ENCODE measurements around the gene DPEP2.
"Not testable (repeated sequence)": the region's sequence is repeated elsewhere in the genome, so short reads cannot be mapped to it uniquely, and the experiment has no call there.

DPEP2 gene

DNA sequence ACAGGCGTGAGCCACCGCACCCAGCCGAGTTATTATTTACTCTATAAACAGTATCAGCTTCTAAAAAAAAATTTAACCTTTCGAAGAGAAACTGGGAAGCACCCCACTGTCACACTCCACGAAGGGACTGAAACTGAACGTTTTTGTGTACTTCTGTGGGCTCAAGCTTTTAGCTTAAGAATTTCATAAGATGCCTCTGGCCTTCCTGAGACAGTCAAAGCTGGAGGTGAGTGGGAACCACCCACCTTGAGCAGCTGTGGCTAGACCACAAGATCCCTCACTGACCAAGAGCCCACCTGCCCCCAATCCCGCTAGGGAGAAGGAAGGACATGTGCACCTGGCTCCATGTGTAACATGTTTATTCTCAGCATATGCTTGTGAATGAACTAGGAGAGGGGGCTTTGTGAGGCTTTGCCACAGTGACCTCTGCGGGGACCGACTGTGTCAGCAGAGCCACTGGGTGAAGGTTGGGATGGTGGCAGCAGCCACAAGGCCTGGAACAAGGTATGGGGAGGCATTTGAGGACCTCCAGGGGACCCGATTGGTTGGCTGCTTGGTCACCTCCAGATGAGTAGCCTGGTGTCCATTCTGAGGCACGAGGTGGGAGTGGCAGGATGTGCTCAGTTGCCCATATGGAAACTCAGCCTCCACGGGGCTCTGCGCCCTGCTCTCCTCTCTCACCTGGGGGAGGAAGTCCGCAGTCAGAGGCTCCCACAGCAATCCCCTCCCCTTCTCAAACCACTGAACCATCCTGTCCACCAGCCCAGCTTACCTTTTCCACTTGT lies 23.8 kb downstream of the DPEP2 start:
- no peak for DNase-seq

DNA sequence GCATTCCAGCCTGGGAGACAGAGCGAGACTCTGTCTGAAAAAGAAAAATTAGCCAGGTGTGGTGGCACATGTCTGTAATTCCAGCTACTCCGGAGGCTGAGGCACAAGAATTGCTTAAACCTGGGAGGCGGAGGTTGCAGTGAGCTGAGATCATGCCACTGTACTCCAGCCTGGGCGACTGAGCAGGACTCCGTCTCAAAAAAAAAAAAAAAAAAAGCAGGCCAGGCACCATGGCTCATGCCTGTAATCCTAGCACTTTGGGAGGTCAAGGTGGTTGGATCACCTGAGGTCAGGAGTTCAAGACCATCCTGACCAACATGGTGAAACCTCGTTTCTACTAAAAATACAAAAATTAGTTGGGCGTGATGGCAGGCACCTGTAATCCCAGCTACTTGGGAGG lies 27.0 kb downstream of the DPEP2 start:
- not testable (repeated sequence) for DNase-seq

DNA sequence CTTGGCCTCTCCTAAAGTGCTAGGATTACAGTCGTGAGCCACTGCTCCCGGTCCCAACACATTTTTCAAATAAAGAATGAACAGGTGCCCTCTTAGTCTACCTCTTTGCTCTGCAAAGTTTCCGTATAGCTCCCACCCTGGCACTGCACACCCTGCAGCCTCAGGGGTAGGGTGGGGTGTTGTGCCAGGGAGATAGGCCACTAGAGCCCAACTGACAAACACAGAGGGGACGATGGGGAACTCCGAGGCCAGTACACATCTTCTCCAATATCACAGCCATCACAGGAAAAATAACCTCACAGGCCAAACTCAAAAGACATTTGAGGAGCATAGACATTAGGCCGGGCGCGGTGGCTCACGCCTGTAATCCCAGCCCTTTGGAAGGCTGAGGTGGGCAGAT lies 28.2 kb downstream of the DPEP2 start:
- DNase-seq = no peak

DNA sequence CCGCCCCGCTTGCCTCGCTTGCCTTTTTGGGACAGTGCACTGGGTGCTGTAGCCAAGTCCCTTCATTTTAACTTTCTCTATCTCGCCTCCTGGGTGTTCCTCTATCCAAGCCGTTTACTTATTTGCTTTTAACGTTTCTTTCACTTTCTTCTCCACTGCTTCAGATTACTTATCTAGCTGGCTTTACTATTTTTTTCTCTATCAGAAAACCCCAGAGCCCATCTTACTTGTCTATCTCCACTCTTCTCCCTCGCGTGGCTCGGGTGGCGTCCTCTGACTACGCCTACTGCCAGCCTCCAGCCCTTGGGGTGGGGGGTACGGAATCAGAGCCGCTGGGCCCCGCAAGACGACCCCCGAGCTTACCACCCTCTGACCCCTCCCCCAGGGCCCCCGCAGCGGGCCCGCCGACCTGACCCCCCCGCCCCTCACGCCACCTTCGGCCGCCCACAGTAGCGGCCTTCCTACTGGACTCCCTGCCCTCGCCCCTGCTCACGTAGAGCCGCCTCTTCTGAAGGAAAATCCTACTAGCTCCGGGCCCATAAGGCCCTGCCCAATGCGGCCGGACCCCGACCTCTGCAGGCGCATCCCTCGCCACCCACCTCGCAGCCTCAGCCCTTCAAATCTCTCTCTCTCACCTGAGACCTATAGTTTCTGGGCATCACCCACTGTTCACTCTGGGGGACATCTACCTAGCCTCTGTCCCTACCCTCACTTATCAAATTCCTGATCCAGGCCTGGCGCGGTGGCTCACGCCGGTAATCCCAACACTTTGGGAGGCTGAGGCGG lies 29.8 kb downstream of the DPEP2 start:
- no peak for DNase-seq

DNA sequence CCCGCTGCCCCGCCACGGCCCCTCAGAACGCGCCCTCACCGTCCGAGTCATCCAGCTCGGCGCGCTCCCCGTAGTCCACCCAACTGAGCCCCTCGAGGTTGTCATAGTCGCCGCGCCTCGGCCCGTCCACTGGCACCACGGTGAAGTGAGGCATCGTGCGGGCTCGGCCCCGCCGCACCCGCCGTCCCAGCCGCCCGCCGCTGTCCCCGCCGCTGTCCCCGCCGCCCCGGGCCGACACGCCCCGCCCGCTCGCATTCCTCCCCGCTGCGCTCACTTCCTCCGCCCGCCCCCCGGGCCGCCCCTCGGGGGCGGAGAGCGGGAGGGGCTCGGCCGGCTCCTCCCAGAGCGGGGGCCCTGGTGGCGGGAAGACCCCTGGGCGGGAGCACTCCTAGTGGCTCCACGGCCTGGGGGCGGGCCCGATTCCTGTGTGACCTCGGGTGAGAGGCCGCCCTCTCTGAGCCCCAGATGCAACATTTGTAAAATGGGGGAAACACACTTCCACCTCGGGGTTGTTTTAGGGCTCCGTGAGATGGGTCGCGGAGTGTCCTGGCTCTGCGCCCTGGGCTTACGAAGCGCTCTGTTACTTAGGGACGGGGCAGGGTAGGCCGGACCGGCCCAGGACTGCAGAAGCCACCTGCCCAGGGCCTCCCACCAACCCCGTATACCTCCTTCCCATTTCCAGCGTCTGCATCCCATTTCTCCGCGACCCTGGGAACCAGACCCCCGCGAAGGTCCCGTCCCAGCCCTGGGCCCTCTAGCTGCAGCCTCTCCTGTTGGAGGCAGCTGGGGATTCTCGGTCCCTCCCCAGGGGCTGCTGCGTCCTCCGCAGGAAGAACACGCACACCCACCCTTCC lies 30.7 kb downstream of the DPEP2 start, which contains the start of gene SLC12A4:
Gene SLC12A4, minus strand, starts transcription at position 238 of the 854 bp plus-strand sequence. Its CDS starts 84 bp downstream, at position 154.
- DNase-seq = peak; percentile 77 to 86 (median 80)

DNA sequence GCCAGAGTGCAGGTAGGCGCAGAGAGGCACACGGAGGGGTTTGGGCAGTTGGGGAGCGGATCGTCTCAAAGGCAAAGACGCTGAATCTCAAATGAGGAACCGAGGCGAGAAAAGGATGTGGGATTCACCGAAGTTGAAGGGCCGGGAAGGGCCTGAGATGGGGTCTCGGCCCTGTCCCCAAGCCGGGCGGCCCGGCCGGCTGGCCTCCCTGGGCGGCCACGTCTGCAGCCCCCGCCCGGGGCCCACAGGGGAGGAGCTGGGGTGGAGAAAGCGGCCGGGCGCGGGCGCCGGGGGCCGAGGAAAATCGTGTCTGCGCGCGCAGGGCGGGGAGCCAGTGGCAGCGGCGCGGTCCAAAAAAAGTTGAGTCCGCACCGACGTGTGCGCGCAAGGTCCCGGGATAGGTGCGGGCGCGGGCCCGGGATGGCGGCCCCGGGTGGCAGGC lies 31.3 kb downstream of the DPEP2 start:
- DNase-seq = peak in 2 of 5 donors; percentile 18 to 41

DNA sequence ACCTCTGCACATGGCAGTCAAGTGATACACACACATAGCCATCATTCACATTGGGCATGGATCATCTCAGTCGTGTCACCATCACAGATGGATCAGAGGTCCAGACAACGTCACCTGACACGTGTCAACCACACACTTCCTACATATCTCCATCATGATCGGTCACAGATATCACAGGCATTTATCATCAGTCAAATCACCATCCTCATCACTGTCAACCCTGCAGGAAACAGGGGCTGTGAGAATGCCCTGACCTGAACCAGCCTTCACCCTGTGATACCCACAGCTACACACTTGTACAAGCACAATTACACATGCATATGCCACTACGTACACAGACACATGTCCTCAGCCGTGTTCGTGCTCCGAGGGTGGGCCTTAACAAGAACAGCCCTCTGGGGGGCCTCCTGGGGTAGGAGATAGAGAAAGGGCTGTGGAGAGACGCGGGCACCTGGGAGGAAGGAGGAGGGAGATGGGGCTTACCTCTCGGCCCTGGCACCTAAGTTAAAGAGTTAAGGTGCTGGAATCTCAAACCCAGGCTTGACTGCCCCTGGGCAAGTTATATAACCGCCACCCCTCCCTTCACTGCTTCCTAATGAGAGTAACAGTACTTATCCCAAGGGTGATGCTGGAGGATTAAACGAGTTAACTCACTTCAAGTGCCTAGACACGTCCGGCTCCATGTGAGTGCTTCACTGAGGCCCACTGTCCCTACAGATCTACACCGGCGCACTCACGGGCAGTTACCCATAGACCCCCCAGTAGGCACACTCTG lies 31.9 kb downstream of the DPEP2 start:
- peak in 1 of 5 donors; percentile 46 for DNase-seq

DNA sequence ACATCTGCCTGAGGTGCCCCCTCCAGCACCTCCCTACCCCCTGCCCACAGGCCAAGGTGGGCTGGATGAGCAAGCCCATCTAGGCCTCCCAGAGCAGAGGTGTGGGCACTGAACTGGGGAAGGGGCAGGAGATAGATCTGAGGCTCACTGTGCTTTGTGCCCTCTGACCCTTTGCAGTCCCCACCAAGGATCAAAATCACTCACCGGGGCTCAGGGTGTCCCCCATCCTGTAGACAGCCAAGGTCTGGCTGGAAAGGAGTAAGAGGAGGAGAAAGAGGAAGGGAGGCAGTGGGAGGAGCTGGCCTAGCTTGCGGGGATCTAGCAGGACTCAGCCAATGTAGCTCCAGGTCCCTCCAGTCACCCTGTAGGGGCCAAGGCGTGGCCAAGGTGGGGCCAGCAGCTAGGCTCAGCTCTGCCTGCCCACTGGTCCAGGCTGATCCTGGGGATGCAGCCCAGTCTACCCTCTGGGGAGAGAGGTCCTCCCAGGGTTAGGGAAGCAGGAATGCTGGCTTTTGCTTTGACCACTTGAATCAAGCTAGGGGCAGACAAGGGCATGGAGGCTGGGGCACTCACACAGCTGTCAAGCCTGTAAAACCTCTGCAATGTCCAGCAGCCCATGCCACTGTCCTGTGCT lies 32.6 kb downstream of the DPEP2 start:
- no peak for DNase-seq

DNA sequence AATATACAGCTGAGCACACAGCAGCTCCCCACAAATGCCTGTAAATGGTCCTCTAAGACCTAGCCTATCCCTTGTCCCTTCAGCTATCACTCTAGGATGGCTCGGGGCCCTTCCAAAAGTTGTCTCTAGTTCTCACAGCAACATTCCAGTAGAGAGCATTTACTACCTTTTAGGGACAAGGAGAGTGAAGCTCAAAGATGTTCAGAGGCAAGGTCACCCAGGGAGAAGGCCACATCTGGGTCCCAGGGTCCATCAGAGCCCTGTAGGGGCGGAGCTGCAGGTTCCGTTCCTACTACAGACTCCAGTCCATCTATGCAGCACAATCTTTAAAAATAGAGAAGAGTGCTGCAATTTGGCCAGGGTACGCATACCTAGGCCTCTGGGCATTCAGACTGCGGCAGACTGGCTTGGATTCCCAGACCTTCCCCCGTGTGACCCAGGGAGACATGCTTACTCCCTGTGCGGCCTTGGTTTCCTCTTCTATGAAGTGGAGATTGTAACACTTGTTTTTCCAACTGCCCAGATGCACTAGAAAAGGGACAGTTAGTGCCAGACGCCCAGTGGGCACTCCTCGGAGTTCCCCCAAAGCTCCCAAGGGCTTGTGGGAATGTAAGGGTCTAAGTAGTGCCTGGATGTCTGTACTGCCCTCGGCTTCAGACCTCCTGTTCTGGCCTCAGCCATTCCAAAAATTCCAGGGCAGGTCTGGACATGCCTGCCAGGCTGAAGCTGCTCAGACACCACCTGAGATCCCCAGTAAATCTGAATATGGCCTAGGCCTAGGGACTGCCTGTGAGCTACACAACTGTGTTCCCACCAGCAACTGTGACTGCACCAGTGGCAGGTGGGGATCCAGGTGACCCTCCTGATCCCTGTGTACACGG lies 33.4 kb downstream of the DPEP2 start:
- DNase-seq = no peak

DNA sequence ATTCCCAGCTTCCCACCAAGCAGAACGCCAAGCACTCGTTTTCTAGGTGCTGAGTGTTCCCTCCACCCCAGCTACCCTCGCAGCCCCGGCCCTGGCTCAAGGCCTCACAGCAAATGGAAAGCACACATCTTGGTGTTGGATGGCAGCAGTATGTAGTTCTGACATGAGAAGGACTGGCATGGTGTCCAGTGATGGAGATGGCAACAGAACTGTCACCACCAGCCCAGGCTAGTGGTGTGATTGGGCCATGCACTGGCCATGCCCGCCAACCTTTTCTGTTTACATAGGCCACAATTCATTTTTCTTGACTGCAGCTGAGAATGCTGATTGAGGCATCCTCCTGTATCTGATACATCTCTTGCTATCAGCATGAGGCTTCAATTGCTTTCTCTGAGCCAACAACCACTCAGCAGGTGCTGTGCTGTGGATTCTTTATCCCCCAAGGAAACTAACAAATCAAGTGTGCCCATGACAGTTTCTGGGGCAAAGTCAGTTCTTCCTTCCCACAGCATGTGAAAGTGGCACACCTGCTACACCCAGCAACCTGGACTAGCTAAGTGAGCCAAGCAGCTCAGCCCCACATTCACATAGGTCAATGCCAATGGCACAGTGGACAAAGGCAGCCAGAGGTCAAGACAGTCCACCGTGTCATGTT lies 34.7 kb downstream of the DPEP2 start:
- DNase-seq = no peak

DNA sequence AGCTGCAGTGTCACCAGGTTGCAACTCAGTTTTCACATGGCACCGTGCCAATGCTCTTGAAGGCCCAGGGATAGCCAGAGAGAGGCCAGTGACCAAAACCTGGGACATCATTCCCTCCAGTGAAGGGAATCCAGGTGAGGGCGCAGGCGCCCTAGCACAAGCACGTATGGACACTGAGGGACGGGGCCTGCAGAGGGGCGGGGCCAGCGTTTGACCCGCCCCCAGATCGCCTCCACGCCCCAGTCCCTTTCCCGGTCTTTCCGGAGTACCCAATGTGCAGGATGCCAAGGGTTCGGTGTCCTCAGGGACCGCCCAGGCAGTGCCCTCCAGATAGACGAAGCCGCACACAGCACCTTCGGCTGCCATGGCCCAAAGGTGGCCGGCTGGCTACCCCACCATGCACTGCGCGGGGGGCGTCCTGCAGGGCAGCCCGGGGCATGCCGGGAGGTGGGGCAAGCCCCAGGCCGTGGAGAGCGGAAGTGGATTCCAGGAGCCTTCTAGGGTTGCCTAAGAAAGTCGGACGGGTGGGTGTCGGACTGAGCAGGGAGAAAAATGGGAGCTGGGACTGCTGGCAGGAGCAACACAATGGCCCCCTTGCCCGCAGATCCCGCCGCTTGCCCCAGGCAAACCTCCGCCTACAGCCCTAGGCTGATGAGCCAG lies 35.5 kb downstream of the DPEP2 start:
- DNase-seq = no peak

DNA sequence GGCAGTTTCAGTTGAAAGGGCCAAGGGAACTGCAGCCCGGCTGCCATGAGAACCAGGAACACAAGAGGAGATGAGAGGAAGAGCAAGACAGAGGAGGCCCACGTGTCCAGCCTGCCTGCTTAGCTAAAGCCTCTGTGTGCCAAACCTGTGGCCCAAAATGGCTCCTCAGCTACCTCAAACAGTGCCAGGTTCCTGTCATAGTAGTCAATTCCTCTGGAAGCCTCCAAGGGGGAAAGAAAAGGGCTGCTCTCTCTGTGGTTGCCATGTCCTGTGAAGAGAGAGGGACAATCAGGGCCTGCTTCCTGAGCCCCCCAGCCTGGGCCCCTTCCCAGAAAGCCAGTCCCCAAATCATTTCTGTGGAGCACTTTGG lies 36.0 kb downstream of the DPEP2 start:
- no peak for DNase-seq

DNA sequence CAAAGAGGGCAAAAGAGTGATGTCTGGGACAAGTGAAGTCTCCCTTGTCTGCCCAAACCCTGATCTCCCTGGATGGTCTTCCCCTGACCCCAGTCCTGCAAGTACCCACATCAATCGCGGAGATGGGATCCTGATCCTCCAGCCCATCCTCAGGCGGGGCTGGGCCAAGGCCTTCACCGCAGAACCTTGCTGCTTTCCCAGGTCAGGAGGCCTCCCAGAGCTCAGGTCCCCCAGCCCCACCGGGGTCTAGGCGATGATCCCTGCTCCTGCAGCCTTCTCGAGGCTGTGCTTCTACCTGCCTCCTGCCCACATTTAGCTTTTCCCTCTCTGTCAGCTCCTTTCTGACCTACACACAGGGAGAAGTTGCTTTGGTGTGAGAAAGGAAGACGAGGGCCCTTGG lies 37.1 kb downstream of the DPEP2 start:
- no peak for DNase-seq

DNA sequence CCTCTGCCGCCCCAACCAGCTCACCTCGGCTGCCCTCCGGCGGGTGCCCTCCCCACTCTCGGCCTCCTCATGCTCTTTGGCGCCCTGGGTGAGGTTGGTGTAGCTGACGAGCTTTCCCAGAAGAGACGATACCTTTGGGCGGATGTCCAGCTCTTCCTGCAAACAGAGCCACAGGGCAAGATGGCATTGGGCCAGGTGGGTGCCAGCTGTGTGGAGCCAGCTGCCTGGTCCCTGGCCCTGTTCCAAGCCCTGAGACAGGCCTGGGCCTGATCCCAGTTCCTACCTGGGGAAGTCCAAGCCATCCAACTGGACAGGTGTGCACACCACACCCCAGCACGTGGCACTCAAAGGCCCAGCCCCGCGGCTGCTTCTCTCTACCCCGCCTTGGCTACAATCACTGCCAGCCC lies 37.7 kb downstream of the DPEP2 start:
- DNase-seq = no peak

DNA sequence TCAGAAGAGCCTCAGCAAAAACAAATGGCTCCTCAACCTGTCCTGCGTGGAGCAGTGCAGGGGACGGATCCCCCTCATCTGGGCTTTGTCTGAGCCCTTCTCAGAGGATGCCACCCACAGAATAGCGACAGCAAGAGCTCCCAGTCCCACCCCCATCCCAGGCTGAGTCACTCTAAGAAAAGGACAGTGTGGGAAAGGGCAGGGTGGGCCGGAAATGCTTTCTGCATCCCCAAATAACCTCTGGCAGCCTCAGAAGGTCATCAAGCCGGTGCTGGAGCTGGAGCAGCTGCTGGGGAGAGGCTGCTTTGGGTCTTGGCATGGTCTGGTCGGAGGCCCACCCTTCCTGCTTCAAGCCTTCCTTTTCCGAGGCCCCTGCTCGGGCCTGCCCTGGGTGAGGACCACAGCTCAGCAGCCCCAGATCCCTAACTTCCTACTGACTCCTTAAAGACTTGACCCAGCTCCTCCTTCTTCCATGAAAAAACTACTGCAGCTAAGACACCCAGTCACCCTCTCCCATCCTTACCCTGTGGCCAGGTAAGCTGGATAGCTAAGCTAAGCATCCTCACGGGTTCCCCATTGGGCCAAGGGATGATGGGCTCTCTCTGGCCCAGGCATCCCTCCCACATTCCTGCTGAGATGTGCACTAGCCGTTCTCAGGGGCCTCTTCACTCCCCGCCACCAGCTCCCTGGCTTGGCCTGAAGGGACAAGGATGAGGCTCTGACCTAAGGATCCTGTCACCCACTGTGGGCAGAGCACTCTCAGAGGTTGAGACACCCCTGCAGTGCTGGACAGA lies 39.6 kb downstream of the DPEP2 start:
- DNase-seq = no peak

DNA sequence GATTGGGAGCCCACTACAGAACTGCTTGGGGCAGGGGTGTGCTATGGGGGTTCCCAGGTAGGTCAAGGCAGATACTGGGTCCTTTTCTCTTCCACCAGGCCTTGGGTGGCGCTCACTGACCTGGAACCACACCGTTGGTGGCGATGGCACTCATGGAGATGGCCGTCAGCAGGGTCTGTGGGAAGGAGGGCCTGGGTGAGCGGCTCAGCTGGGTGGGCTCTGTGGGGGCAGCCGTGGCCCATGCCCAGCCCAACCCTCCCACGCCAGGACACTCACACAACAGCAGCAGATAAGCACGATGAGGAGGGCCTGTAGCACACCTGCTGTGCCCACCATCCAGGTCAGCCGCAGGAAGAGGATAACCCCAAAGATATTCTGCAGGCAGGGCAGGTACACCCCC lies 41.7 kb downstream of the DPEP2 start:
- no peak for DNase-seq

DNA sequence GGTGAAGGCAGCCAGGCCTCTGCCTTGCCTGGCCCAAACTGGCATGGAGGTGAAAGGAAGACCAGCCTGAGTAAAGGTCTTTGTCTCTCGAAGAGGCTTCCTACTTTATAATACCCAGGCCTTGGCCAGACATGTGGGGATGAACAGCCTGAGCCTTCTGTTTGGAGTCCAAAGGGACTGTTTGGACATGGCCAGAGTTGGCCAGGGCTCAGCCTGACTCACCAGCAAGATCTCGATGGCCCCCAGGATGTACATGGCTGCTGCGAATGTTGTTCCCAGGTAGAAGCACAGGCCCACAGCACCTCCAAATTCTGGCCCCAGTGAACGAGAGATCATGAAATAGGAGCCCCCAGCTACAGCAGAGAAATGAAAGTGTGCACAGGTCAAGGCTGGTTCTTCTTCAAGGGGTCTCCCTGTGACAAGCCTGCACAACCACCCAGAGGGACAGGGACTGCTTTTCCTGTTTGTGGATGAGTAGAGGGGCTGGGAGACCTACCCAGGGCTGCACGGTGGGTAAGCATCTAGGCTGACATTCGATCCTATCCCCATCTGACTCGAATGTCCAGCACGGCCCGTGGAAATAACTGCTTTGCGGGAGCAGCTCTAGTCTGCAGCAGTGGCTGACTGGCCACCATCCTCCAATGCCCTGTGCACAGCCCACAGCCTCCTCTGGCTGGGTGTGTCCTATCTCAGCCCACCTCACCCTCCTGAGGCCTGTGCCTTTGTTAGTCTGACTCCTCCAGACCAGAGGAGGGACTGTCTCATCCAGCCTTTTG lies 44.7 kb downstream of the DPEP2 start:
- DNase-seq = no peak
